Stomach (tissue), 4 donors: ENCODE results near the gene PHF19.

Experiments
- EP300 ChIP-seq: sonication (generic); formaldehyde crosslinking; IDR thresholded peaks from one replicate; pipeline ENCODE4 v1.6.1; 2017; ENCODE audit warnings: antibody characterized with exemption
- POLR2A ChIP-seq, 4 donors: fragments of 450-650 bp; IDR thresholded peaks; one replicate each; pipeline ENCODE4 v1.6.1; 2016; ENCODE audit warnings: antibody characterized with exemption in 4 of 4, control low read depth in 2 of 4, mild to moderate bottlenecking in 1 of 4, moderate library complexity in 1 of 4
- TF ChIP-seq, protein P1 (sequence below), 7 experiments: fragments of 450-650 bp in 4 of 7; fragments of 200-600 bp in 3 of 7; sonication (generic) in 3 of 7; IDR thresholded peaks; one replicate each; pipeline ENCODE4 v1.5.1; 2016 to 2019; ENCODE audit warnings: antibody characterized with exemption in 7 of 7, control low read depth in 2 of 7, mild to moderate bottlenecking in 1 of 7

DNA sequence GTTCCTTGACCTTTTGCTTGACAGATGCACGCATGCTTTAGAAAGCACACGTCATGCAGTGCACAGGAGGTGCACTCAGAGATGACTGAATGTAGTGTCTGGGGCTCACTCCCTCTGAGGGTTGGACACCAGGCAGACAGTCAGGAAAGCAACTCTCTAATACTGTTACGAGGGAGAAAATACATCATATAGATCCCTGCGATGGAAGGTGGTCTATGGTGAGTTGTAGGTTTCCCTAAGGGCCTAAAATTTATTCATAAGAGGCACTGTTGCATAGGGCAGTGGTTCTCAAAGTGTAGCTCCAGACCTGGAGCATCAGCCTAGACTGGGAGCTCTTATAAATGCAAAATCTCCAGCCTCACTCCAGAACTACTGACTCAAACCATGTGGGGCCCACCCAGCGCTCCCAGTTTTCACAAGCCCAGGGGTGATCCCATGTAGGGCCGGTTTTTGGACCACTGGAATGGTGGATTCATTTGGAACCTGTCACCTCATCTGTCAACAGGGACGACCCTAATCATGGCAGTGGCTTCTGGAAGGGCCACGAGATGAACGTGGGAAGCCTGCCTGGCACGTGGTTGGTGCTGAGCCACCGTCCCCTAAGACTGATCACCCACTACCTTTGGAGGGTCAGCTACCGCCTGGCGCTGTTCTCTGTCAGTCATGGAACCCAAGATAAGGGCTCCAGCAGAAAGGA lies 16.8 kb upstream of the PHF19 start:
- TF ChIP-seq, protein P1, sequence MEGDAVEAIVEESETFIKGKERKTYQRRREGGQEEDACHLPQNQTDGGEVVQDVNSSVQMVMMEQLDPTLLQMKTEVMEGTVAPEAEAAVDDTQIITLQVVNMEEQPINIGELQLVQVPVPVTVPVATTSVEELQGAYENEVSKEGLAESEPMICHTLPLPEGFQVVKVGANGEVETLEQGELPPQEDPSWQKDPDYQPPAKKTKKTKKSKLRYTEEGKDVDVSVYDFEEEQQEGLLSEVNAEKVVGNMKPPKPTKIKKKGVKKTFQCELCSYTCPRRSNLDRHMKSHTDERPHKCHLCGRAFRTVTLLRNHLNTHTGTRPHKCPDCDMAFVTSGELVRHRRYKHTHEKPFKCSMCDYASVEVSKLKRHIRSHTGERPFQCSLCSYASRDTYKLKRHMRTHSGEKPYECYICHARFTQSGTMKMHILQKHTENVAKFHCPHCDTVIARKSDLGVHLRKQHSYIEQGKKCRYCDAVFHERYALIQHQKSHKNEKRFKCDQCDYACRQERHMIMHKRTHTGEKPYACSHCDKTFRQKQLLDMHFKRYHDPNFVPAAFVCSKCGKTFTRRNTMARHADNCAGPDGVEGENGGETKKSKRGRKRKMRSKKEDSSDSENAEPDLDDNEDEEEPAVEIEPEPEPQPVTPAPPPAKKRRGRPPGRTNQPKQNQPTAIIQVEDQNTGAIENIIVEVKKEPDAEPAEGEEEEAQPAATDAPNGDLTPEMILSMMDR (IDR thresholded peaks at IDR 0.05) = no peak
- TF ChIP-seq EP300 (no peak), POLR2A (IDR thresholded peaks at IDR 0.05) (no peak)
